Activated T-cell treated with anti-CD3 and anti-CD28 coated beads for 24 hours (primary cell): Measurements from ENCODE around the gene PRLR.

ENCODE experiments used
- DNase-seq: peaks from one replicate; pipeline ENCODE4 v3.0.0-alpha.2; 2020; ENCODE audit warnings: low read depth

The PRLR gene

DNA sequence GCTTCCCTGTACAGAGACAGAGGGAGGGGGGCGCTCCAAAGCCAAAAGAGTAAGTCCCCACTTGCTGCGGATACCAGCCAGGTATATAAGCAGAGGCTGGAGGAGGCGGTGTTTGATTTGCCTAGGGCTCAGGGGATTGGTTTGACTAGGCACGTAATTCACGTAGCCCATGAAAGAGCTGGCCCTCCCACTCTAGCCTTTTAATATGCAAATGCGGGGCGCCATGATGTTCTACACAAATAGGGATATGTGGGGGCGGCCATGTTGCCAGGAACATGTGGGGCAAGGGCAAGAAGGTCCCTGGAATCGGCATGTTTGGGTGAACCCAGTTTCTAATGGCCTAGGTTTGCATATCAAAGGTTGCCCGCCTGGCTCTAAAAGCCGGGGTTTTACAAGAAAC lies 3.3 kb upstream of the PRLR start:
- no peak for DNase-seq

DNA sequence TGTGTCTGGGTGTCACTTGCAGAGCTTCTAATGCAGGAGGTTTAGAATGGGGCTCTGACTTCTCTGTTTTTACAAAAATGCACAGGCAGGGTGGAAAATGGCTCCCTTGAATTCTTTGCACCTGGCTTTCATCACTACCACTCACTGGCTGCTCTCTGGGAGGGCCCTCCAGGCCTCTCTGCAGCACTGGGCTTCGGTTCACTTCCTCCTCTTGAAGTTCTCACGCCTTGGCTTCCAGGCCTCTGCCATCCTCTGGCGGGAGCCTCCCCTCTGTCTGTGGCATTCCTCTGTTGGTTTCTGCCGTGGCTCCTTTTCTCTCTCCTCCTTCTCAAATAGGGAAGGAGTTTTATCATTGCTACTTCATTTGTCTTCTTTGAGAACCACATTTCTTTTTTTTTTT lies 2.8 kb upstream of the PRLR start:
- no peak for DNase-seq

DNA sequence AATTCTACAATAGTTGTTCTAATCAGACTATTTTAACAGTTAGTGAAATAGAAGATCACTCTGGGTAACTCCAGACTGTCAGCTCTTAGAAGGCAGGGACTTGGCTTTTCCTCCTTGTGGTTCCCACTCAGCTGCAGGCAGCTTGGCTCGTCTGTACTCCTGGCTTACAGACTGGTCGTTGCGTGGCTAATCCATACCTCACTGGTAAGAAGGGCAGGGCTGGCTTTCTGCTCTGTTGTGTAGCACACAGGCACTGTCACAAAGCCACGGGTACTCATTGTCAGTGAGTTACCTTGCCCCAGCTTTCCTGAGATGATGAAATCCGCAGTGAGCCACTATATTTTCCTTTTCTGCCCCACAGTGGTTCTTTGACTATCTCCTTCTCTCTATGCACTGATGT lies 1.8 kb upstream of the PRLR start:
- no peak for DNase-seq

DNA sequence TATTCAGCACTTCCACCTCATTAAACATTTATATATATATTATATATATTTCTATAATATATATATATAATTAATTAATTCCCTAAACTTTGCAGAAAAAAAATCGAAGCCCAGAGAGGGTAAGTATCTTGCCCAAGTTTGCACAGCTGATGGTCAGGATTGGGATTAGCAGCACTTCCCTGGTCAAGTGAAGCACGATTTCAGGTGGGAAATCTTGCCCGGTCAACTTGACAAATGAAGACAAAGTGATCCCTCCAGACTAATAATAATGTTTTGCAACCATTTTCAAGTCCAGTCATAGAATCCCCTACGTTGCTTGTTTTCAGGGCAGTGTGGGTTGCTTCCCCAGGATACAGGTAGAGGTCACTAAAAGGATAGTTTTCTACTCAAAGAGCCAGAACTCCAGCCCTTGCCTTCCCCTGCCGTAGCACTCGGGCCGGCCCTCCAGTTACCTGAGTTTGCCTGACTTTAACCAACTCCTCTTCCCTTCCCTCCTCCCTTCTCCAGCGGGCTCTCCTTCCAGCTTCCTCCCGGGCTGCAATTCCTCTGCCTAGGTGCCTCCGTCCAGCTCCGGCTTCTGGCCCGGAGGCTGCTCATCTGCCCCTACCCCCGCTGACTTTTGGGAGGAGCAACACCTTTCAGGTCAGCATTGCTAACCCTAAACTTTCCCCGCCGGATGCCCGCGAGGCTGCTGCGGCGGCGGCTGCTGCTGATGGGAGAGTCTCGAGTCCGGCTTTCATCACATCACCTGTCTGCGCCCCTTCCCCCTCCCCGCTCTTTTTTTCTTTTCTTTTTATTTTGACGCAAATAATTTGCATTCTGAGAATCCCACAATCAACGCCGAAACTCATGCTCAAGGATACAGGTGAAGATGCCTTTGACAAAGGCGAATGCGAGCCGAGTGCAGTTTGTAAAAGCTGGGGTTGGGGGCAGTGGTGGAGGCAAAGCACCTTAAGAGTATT lies 930 bp downstream of the PRLR start:
- no peak for DNase-seq

DNA sequence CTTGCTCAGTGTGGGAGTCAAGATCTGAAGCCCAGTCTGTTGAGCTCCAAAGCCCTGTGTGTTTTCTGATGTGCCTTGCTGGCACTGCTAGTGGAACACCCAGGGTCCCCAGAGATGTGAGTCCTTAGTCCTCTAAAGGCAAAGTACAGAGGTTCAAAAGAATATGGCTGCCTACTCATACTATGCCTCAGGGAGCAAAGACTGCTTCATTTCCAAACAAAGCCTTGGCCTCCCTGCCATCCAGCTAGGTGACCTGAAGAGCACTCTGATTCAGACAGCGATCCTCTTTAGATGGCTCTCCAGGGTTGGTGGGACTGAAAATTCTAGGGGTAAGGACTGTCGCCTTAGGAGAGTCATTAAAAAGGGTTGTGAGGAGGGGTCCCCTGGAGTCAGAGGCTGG lies 2.0 kb downstream of the PRLR start:
- DNase-seq: no peak

DNA sequence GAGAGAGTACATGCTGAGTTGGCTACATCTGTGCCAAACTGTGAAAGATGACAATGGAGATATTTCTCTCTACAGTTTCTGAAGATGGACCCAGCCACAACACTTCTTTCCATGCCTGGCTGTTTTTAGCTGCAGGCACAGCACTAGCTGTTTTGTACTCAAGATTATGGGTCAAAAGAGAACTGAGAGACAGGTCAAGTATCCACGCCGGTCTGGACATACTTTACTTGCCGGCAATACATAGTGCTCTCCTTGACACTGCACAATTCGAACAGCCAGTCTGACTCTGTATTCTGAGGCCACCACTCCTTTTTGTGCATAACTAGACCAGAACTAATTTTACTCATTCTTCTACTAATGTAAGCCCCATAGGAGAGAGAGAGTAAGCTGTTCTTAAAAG lies 2.6 kb downstream of the PRLR start:
- no peak for DNase-seq

DNA sequence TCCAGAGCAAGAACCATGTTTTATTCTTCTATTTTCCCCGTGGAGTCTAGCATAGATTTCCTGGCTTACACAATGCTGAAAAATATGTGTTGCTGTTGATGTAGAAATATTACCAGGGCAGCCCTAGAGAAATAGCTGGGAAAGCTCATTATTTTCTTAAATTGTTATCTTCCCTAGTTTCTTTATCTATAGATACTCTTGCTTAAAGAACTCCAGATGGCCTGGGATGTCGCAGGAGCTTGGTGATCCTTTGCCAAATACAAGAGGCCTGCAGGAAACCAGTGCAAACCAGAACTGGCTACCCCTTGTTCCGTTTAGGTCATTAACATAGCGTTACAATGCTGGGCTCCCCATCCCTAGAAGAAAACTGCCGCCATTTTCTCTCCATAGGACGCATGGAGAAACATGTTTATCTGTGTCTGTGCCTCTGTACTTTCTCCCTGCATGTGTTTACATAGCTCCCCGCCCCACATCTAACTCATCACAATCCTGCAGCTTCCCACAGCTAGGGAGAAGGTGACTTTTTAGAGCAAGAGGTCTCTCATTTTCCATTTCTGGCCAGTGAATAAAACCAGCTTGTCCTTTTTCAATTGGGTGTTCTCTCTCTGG lies 6.4 kb downstream of the PRLR start:
- no peak for DNase-seq

DNA sequence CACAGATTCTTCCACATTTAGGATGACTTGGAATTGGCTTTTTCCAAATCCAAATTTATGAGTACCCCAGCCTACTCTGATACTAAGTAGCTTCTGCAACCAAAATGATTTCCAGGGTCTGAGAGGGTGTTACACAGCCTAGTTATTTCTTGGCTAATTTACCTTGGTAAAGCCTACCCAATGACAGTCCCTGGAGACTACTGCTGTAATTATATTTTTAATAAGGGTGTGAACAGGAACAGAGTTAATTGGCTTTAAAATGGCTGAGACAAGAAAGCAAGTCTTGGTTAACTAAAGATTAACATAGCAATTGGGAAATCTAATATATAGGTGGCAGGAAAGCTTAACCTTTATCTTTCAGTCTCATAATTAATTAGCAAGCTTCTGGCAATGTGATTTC lies 9.3 kb downstream of the PRLR start:
- no peak for DNase-seq

DNA sequence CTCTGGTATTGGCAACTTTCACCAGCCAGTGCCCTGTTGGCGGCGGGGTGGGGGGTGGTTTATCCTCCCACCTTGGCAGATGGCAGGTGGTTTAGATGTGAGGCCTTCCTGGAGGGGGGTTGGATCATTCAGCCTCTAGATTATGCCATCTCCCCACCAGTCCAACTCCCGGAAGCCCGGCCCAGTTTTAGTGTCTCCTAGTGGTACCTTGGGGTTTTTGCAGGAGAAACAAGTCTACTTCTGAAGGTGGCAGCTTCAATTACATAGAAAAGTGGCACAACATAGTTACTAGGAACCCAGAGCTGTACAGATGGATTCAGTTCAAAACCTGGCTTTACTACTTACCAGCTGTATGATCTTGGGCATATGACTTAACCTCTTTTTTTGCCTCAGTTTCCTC lies 11.3 kb downstream of the PRLR start:
- no peak for DNase-seq

DNA sequence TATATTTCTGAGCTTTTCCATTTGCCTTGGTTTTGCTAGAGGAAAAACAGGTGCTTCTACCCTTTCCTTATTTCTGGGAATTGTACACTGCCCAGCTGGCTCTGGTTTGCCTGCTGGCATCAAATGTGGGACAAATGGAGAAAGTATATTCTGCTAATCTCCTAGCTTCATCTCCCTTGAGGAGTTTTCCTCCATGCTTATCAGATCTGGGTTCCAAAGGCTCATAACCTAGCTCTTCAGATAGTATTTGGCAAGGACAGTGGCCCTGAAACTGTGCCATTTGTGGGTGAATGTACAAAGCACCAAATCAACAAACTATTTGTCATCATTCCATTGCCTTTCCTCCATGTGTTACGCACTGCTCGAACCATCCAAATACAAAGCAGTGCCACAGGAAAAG lies 16.2 kb downstream of the PRLR start:
- no peak for DNase-seq

DNA sequence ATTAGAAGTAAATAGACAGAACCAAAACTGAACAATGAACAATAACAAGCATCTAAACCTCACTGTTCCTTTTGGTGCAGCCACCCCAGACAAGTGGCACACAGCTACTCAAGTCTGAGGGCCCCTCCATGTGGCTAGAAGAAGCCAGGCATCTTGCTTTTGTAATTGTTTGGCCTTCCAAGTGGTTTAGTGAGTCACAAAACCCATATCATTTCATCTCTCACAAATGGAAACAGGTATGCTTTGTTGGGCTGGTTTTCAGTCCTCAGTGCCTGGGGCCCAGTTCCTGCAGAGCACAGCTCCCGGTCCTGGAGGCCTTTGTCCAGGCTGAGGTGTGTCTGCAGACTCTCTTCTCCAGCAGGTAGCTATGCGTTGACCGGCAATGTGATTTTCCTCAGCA lies 16.7 kb downstream of the PRLR start:
- no peak for DNase-seq

DNA sequence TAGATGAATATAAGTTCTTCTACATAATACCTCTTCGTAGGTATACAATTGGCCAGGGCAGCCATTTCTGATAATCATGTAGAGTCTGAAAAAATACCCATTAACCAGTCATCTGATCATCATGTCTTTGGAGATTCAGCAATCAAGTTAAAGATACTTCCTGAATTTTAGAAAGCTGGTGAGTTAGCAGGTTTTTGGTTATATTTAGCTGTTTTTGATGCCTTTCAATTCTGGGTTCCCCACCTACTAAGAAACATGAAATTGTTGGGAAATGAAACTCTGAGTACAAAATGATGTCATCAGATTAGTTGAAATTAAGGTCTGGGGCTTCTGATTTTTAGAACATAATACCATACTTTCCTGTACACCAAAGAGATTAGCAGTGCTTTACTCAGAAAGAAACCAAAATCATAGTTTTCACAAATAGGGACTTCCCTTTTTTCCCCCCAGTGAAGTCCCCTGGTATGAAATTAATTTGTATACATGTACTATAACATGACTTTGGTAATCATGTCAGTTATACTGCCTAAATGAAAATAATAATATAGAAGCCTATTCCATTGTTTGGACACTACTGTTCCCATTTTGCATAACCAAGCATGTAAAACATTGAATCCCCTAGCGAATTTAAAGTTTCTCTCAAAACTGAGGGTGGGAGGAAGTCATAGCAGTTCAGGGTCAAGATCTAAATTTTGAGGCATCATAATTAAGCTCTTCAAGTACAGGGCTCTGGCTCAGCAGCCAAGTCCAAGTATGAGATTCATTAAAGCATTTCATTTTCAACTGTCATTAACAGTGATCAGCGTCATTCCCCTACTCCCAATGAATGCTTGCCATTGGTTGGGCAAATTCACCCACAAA lies 17.9 kb downstream of the PRLR start:
- no peak for DNase-seq

DNA sequence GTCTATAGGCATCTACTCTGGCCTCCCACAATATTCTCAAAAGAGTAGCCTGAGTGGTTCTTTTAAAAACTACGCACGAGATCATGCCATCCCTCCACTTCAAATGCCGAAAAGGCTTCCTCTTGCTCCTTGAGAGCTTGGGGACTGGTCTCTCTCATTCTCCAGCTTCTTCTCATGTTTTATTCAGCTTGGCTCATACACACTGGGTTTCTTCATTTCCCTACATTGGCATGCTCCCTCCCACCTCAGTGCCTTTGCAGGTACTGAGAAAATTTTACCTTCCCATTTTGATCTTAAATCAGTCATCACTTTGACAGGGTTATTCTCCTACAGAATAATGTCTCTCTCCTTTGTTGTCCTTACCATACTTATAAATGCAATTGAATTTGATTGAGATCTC lies 20.4 kb downstream of the PRLR start:
- DNase-seq: no peak

DNA sequence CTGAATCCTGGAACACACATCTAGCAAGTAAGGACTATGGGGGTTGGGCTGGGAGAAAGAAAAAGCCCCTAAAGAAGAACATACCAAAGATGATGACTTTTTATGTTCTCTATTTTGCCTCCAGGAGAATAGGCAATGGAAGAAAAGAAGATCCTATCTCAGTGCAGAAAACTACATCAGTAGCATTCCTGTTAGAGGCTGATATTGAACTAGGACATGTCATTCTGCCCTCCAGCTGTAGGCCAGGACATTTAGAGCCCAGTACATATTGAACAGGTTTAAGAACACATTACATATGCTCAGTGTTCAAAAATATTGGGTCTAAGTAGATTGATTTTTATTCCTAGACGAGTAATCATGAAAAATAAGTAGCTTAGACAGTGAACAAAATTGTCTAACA lies 24.7 kb downstream of the PRLR start:
- no peak for DNase-seq

DNA sequence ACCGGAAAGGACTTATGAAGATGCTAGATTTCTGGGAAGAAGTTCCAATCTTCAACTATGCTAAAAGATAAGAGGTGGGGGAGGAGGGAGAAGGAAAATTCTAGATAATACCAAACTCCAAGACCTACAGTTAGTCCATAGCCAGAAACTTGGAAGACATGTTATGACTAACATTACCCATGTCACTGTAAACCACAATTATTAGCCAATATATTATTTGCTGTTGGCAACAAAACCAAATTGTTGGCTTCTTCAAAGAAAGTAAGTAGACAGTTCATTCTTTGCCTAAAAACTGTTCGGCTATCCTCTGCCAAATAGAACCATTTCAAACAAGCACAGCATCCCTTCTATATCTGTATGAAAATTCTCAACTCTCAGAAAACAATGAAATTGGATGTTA lies 25.1 kb downstream of the PRLR start:
- DNase-seq: no peak

DNA sequence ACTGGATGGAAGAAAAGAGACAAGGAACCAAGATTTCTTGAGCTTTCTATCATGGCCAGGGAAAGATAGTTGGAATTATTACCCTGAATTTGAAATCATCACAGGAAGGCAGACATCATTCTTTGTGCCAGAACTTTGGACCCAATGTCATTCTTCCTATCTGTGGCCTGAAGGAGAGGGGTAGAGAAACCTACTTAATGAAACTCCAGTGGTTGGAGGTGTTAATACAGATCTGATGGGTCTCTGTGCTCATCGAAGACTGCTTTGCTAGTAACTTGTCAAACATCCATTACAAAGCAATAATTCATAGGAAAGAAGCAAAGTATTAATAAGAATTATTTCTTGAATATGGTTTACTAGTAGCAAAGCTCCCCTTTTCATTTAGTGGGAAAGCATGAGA lies 26.9 kb downstream of the PRLR start:
- DNase-seq: no peak

DNA sequence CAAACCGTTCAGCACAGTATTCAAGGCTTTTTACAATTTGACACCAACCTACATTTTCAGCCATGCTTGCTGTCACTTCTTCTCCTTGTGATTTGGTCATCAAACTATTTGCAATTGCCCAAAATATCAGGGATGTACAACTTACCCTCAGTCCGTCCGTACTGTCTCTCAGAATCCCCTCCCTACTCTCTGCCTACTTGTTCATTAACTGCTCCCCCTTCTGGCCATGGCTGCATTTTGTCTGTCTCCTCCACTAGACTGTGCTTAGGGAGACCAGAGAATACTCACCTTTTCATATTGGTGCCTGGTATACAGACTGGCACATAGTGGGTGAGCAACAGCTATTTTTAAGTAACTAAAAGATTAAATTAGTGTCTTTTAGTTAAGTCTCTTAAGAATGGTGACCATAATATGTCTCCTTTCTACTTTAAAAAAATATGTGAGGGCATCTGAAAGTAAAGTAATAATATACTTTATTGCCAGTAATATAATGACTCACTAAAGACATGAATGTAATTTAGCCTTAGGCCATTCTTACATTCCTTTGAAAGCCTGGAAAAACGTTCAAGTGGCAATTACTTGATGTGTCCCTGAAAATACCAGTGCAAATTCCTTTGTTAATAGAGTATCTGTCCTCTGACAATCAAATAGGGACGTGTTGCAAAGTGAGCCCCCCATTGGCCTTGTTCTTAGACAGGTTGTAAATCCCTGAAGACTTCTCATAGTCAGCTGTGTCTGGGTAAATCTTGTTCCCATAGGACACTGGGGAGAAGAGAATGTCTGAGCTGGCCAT lies 27.8 kb downstream of the PRLR start:
- DNase-seq: peak; percentile 21

DNA sequence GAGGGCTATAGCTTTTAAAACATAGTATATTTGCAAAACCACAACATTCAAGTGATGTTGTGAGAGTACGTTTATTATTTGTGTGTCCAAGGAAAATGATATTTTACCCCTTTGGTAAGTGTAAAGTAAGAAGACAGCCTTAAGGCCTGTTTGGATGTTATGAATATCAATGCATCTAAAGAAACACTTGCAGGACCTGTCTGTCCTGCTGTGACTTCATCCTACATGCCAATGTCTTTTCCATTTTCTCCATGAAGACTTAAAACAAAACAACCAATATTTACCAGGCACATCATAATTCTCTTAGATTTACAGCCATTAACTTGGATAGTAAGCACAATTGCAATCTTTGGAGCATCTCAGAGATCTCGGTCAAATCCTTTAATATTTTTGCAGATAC lies 29.0 kb downstream of the PRLR start:
- DNase-seq: no peak

DNA sequence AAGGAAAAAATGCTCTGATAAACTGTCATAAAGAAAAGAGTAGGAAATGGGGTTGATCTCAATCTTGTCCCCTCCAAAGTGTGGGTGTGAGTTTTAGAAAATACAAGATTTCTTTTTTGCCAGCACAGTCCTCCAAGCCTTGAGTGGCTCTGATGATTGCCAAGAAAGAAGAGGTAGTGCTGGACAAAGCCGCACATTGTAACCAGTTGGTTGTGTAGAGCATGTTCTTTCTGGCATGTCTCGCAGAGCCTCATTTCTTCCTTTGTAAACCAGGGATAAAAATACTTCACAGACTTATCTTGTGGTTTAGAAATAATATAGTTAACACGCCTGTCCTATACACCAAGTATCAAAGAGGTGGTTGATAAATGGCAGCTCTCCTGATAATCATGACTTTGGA lies 30.4 kb downstream of the PRLR start:
- DNase-seq: no peak

DNA sequence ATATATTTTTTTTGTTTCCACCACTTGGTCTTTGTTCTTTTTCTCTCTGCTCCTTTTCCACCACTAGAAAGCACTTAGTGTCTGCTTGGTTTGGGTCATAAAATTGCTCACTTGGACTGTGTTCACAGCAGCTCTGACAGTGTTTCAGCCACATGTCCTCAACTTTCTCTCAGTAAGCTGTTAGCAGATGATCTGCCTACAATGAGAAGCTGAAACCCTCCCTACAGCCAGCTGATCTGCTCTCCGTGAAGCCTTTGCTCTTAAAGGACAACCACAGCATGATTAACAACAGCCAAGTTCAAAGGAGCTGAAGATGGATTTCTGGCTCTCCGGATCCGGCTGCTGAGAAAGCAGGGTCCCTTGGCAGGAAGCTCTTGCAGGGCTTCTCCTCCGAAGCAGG lies 31.6 kb downstream of the PRLR start:
- no peak for DNase-seq

DNA sequence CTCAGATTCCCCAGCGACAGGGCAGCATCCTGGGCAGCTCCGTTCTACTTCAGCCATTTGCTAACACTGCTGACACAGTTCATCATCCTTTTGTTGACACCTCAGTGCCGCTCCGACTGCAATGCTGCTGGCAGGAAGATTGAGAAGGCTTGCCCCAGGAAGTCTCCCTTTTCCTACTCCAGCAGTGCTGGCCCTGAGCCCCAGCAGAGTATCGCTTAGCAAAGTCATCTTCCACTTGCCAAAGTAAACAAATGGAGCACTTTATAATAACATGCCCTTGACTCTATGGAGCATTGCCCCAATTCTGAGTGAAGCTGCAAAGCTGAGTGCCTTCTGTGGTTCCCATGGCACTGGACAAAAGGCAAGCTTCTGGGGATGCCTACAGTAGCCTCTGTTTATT lies 32.2 kb downstream of the PRLR start:
- DNase-seq: no peak

DNA sequence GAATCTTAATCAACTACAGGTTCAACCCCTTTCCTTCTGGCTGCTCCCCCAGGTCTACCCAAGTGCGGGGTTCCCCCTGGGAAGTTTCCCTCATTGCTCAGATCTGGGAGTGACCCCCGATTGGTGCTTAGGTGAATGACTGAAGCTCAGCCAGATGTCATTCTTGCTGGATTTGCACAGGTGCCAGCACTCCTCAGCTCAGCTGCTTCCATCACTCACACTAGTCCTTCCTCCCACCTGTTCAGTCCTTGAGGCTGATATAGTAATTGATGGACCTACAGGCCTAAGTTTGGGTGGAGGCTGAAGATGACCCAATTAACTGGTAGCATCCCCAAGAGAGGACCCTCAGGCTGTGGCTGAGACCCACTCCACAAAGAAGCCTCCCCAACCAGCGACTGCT lies 32.9 kb downstream of the PRLR start:
- no peak for DNase-seq
